HG03135 (cell line): Measurements from ENCODE around the gene KLRF1.

Source experiments
- ATAC-seq: cut with Tn5 transposase; IDR thresholded peaks from one replicate; pipeline ENCODE4 v1.9.1; 2021; ENCODE audit warnings: mild to moderate bottlenecking, moderate library complexity; ENCODE audit not compliant: unreplicated experiment

The KLRF1 gene

DNA sequence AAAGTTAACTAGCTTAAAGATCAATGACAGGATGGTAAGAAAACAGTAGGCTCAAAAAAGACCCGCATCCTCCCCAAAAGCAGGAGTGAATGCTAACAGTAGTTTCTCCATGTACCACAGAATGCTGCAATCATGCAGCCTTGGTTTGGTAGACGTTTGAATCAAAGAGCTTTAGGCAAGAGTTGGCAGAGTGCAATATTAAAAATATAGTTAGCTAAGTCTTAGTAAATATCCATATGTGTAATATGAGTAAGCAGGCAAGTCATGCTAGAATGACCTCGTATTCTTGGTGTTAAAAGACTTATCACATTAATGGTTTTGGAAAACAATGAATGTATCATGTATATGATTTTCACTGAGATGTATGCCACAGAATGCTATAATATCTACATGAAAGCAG is 18.8 kb upstream of the KLRF1 start:
- ATAC-seq = no peak

DNA sequence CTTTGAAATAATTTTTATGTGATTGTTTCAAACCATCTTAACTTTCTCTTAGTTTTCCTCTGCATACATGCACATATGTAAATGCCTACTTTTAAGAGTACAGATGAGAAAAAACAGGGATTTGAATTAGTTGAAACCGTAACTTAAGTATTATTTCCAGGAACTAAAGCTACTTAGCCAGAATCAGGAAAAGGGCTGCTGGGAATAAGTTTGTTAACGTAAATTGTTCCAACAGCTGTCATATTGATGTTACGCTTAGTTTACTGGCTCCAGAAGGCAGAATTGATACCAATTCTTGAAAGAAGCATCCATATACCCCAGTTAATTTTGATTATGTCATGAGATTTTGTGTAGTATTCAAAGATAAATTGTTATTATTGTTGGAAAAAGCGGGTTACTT is 17.9 kb upstream of the KLRF1 start:
- ATAC-seq = no peak

- ATAC-seq = no peak
These were observed 17.4 kb upstream of the KLRF1 start for GRCh38 chr12:9809866-9810265.

GRCh38 chr12:9810671-9811070 is 16.6 kb upstream of the KLRF1 start:
- ATAC-seq = no peak

GRCh38 chr12:9811621-9812020 is 15.7 kb upstream of the KLRF1 start:
- ATAC-seq = no peak

- ATAC-seq = peak; percentile 93
These were observed 13.2 kb upstream of the KLRF1 start for GRCh38 chr12:9813821-9814798.

DNA sequence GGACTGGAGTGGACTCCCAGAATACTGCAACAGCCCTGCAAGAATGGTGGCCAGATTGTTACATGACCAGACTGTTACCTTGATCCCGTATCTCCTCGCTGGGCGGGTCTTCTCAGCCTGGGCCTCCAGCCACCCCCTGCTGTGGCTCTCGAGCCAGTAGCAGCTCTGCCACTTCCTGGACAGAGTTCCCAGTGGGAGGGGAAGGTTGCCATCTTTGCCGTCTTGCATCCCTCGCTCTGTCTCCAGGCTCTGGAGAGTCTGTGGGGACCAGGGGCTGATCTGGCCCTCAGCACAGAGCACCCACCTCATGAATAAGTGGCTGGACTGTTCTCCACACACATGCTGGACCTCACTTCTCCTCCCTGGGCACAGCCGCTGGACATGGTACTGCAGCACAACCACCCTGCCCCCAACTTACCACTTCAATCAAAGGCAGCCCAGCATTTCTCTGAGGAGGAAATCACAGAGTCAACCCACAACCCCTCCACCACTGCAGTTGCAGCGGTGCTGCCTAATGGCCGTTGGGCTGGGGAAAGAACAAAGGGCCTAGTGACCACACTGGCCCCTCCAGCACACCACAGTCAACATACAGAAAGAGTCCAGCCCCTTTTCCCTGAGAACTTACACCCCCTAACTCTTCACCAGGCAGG is 6.9 kb upstream of the KLRF1 start:
- no peak for ATAC-seq

GRCh38 chr12:9829483-9829882 is 2.2 kb downstream of the KLRF1 start:
- ATAC-seq = no peak

GRCh38 chr12:9829982-9830381 is 2.7 kb downstream of the KLRF1 start:
- ATAC-seq = no peak

DNA sequence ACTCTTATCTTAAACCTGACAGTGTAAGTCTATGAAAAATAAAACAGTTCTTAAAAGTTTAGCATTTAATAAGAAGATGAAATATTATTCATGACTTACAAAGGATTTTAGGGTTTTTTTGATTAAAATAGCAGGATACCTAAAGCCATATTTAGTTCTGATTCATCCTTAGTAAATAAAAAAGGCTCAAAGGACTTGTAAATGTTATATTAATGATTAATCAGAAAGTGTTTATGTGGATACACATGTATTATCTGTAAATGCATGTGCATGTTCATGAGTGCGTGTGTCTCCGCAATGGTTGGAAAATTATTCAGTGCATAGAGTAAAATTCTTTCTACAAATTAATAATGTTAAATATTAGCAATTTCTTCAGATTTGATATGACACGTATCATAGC is 4.4 kb downstream of the KLRF1 start:
- ATAC-seq = no peak

DNA sequence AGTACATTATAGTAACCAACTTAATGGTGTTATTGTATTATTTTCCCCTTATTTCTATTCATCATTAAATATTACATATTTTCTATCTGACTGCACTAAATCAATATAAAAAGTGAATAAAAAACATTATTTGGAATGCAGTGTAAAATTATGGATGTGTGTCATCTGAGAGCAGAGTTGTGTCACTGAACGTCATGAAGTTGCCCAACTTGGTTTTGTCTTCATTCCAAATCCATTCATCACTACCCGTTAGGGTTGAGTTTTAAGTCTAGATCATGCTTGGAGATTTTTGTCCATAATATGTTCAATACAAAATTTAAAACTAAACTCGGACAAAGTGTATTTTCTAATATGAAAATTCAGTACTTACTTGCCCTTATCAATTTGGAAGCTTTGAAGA is 16.1 kb downstream of the KLRF1 start:
- no peak for ATAC-seq

- no peak for ATAC-seq
These were observed 21.6 kb downstream of the KLRF1 start for GRCh38 chr12:9848899-9849298.

DNA sequence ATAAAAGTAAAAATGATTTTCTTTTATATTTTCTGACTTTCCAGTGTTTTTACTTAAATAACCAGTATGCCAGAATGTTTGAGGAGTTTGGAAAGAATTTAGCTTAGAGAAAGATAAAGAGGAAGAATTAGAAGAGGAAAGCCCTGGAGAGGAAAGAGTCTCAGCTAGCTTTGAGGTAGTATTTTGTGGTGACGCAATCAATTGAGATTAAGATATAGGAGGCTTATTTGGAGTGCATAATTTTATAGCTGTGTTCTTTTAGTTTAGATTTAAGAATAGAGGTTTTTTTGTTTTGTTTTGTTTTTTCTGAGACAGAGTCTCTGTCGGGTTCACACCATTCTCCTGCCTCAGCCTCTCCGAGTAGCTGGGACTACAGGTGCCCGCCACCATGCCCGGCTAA is 23.8 kb downstream of the KLRF1 start:
- no peak for ATAC-seq

DNA sequence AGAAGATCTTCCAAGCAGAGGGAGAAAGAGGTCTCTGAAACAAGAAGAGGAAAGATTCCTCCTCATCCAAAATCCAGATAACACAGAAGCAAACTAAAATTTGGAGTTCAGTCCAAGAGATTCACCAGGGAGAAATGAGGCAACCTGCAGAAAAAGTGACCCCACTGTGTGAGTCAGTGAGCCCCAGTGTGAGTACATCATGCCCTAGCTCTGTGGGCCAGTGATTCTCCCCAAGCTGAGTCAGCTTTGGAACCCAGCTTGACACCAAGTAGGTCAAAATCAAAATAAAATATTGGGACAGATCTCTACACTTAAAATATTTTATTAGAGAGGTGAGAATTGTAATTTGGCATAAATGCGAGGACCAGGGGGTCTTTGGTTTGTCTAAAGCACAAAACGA is 24.6 kb downstream of the KLRF1 start:
- no peak for ATAC-seq

GRCh38 chr12:9856151-9856550 is 28.9 kb downstream of the KLRF1 start:
- no peak for ATAC-seq

- no peak for ATAC-seq
These were observed 29.6 kb downstream of the KLRF1 start for GRCh38 chr12:9856894-9857293.

- no peak for ATAC-seq
These were observed 30.9 kb downstream of the KLRF1 start for GRCh38 chr12:9858135-9858534.

DNA sequence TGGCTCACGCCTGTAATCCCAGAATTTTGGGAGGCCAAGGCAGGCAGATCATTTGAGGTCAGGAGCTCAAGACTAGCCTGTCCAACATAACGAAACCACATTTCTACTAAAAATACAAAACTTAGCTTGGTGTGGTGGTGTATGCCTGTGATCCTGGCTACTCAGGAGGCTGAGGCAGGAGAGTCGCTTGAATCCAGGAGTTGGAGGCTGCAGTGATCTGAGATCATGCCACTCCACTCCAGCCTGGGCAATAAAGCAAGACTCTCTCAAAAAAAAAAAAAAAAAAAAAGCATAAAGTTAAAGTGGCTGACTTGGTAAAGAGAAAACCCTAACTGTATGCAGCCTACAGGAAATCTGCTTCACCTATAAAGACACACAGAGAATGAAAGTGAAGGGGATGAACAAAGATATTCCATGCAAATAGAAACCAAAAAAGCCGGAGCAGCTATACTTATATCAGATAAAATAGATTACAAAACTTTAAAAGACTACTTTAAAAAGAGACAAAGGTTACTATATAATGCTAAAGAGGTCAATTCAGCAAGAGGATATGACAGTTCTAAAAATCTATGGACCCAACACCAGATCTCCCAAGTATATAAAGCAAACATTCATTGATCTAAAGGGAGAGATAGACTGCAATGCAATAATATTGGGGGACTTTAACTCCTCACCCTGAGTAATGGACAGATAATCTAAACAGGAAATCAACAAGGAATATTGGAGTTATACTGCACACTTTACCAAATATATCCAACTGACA is 37.8 kb downstream of the KLRF1 start:
- ATAC-seq = no peak

DNA sequence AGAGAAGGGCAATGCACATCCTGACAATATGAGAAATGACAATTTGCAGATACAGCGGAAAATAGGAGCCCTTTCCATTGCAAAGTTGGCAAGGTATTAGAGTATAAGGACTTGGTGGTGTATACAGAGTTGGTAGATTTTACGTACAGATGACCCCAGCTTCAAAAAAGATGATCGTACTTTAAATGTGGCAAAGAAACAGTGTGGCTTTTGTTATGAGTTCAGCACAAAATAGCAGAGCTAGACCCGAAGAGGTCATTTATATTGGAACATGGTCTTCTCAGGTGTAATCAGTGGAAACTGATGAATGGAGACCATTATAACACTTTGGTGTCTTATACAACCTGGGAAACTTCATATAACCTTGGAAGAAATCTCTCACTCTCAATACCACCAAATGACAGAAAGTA is 39.6 kb downstream of the KLRF1 start:
- ATAC-seq = no peak

GRCh38 chr12:9867531-9867930 is 40.2 kb downstream of the KLRF1 start:
- no peak for ATAC-seq

DNA sequence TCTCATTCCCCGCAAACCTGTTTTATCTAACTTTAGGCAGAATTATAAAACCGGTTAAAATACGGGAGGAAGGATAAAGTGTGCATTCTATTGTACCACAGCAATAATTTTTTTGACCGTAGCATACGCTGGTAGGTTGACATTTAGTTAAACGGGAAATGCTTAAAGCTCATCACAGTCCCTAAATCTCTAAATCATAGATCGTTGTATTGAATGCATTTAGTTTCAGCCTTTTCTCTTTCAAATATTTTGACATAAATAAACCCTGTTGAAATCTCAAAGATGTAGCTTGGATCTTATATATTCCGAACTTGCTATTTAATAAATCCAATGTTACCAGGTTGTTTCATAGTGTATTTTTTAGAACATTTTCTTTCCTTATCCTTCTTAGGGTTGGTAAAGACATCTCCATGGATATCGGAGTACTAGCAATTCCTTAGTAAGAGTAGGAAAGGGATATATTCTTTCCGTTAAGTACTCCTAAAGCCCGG is 41.1 kb downstream of the KLRF1 start:
- no peak for ATAC-seq
